Loucy (cell line): ENCODE results near the gene PCNT.

Experiments
- H2AFZ ChIP-seq: fragments of 200-600 bp; sonication (generic); 2 replicates; pipeline ENCODE4 v1.6.0; 2016; ENCODE audit warnings: antibody characterized with exemption, mild to moderate bottlenecking, low read length, moderate library complexity
- H3F3A ChIP-seq: fragments of 200-600 bp; 2 replicates; pipeline ENCODE4 v1.6.0; 2016; ENCODE audit warnings: antibody characterized with exemption, low read depth, mild to moderate bottlenecking
- H3K27me3 ChIP-seq: fragments of 200-600 bp; sonication (generic); 2 replicates; pipeline ENCODE4 v1.6.1; 2014; ENCODE audit warnings: low read length, mild to moderate bottlenecking; ENCODE audit not compliant: insufficient read depth, poor library complexity, severe bottlenecking
- H3K36me3 ChIP-seq: fragments of 200-600 bp; sonication (generic); 2 replicates; pipeline ENCODE4 v1.6.1; 2016; ENCODE audit warnings: low read length; ENCODE audit not compliant: insufficient read depth
- H3K4me1 ChIP-seq: fragments of 200-600 bp; sonication (generic); 2 replicates; pipeline ENCODE4 v1.5.1; 2014; ENCODE audit warnings: low read length, mild to moderate bottlenecking; ENCODE audit not compliant: insufficient read depth, poor library complexity, severe bottlenecking
- H3K4me2 ChIP-seq: fragments of 200-600 bp; sonication (generic); 2 replicates; pipeline ENCODE4 v1.6.0; 2014; ENCODE audit warnings: antibody characterized with exemption, low read length, low read depth, mild to moderate bottlenecking; ENCODE audit not compliant: poor library complexity, severe bottlenecking
- H3K4me3 ChIP-seq: fragments of 200-600 bp; sonication (generic); 2 replicates; pipeline ENCODE4 v1.5.1; 2014; ENCODE audit warnings: low read length, mild to moderate bottlenecking, mixed read lengths; ENCODE audit not compliant: poor library complexity, severe bottlenecking
- H3K79me2 ChIP-seq: fragments of 200-600 bp; sonication (generic); 2 replicates; pipeline ENCODE4 v1.6.1; 2014; ENCODE audit warnings: low read length; ENCODE audit not compliant: insufficient read depth
- H3K9ac ChIP-seq: fragments of 200-600 bp; sonication (generic); 2 replicates; pipeline ENCODE4 v1.6.0; 2014; ENCODE audit warnings: mild to moderate bottlenecking, low read depth, low read length, moderate library complexity; ENCODE audit not compliant: poor library complexity, severe bottlenecking
- H3K9me2 ChIP-seq: fragments of 200-600 bp; sonication (generic); replicated peaks from 2 replicates; pipeline ENCODE4 v1.6.1; 2016; ENCODE audit warnings: low read depth, low read length, mixed read lengths
- H3K9me3 ChIP-seq: fragments of 200-600 bp; sonication (generic); 2 replicates; pipeline ENCODE4 v1.6.1; 2014; ENCODE audit warnings: mild to moderate bottlenecking, antibody characterized with exemption, low read length, low read depth; ENCODE audit not compliant: insufficient read depth
- H4K20me1 ChIP-seq: fragments of 200-600 bp; sonication (generic); 2 replicates; pipeline ENCODE4 v1.6.0; 2014; ENCODE audit warnings: antibody characterized with exemption, low read length, mild to moderate bottlenecking; ENCODE audit not compliant: insufficient read depth, poor library complexity, severe bottlenecking
- EZH2phosphoT487 ChIP-seq: fragments of 200-600 bp; IDR thresholded peaks from 2 replicates; pipeline ENCODE4 v1.6.1; 2018; ENCODE audit warnings: antibody characterized with exemption, mild to moderate bottlenecking, moderate library complexity, borderline replicate concordance
- TF ChIP-seq, protein P1 (sequence below): fragments of 200-600 bp; sonication (generic); conservative IDR thresholded peaks from 2 replicates; pipeline ENCODE4 v1.5.1; 2014; ENCODE audit warnings: mild to moderate bottlenecking, antibody characterized with exemption, low read length

PCNT gene

DNA sequence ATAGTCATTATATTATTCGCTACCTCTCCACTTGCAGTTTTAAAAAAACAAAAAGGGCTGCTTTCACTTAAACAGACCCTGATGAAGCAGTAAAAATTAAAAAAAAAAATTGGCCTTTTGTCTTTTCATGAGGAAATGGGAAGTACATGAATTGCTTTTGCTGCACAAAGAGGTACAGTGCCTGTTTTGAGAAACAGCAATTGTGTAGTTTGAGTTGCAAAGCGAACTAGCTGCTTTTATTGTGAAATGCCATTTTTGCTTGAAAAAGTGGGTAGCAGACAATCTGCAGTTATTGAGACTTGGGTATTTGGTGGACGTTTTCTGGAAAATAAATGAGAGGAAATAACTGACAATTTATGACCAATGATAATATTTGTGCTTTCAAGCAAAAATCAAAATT lies 141.7 kb downstream of the PCNT start:
- TF ChIP-seq, protein P1, sequence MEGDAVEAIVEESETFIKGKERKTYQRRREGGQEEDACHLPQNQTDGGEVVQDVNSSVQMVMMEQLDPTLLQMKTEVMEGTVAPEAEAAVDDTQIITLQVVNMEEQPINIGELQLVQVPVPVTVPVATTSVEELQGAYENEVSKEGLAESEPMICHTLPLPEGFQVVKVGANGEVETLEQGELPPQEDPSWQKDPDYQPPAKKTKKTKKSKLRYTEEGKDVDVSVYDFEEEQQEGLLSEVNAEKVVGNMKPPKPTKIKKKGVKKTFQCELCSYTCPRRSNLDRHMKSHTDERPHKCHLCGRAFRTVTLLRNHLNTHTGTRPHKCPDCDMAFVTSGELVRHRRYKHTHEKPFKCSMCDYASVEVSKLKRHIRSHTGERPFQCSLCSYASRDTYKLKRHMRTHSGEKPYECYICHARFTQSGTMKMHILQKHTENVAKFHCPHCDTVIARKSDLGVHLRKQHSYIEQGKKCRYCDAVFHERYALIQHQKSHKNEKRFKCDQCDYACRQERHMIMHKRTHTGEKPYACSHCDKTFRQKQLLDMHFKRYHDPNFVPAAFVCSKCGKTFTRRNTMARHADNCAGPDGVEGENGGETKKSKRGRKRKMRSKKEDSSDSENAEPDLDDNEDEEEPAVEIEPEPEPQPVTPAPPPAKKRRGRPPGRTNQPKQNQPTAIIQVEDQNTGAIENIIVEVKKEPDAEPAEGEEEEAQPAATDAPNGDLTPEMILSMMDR = no peak
- TF ChIP-seq EZH2phosphoT487 = no peak
- peaks cover 7% of the 10 kb centered on the region for H4K20me1 ChIP-seq
- peaks cover 11% of the 10 kb centered on the region; the same call in 1 of the 2 replicates for H3F3A ChIP-seq
- no peak overlapping the region for H3K4me2 ChIP-seq
- H3K9me2 ChIP-seq = no peaks in the 10 kb centered on the region
- H3K4me1 ChIP-seq = peaks cover 34% of the 10 kb centered on the region
- H3K9me3 ChIP-seq = no peaks in the 10 kb centered on the region
- no peak overlapping the region for H3K4me3 ChIP-seq
- H3K79me2 ChIP-seq = peaks cover 37% of the 10 kb centered on the region
- no peaks in the 10 kb centered on the region for H3K27me3 ChIP-seq
- H2AFZ ChIP-seq = no peak overlapping the region
- no peaks in the 10 kb centered on the region for H3K36me3 ChIP-seq
- H3K9ac ChIP-seq = no peak overlapping the region

DNA sequence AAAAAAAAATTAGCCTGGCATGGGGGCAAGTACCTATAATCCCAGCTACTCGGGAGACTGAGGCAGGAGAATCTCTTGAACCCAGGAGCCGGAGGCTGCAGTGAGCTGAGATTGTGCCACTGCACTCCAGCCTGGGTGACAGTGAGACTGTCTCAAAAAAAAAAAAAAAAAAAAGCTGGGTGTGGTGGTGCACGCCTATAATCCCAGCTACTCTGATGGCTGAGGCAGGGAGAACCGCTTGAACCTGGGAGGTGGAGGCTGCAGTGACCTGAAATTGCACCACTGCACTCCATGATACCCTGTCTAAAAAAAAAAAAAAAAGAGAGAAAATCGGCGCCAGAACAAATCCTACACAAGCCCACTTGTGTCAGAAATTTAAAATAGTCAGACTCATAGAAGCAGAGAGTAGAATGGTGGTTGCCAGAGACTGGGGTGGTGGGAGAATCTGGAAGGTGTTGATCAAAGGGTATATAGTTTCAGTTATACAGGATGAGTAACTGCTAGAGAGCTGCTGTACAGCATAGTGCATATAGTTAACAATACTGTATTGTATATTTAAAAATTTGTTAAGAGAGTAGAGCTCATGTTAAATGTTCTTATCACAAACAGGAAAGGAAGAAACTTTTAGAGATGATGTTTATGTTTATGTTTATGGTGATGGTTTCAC lies 144.3 kb downstream of the PCNT start:
- Histone ChIP-seq H3K36me3 (no peaks in the 10 kb centered on the region), H3K9me3 (no peaks in the 10 kb centered on the region), H3K9ac (no peak overlapping the region), H2AFZ (no peak overlapping the region), H3K27me3 (no peaks in the 10 kb centered on the region), H3F3A (peaks cover 6% of the 10 kb centered on the region; the same call in 1 of the 2 replicates), H3K4me1 (peaks cover 27% of the 10 kb centered on the region), H4K20me1 (no peaks in the 10 kb centered on the region), H3K79me2 (peaks cover 18% of the 10 kb centered on the region; the same call in 1 of the 2 replicates), H3K4me3 (no peak overlapping the region), H3K9me2 (no peaks in the 10 kb centered on the region), H3K4me2 (no peak overlapping the region)
- no peak for TF ChIP-seq EZH2phosphoT487
- TF ChIP-seq, protein P1 = no peak

DNA sequence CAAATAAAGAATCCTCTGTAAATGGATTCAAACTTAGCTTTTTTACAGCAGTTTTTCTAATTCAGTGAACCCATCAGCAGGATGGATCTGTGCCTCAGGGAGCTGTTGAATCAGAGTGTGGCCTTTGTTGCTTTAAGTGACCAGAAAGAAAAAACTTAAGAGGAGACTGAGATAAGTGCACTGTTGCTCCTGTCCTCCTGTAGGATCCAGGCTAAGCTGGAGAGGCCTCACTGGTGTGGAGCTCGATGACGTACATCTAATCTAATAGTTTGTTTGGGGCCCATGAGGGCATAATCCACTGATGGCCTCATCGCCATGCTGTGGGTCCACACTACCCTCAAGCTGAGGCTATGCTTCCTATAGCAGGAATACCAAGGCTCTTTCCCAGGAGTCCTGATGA lies 145.3 kb downstream of the PCNT start:
- no peaks in the 10 kb centered on the region for H3K27me3 ChIP-seq
- no peaks in the 10 kb centered on the region for H3K36me3 ChIP-seq
- no peak overlapping the region for H3K4me2 ChIP-seq
- peaks cover 29% of the 10 kb centered on the region for H3K4me1 ChIP-seq
- no peak overlapping the region for H2AFZ ChIP-seq
- H3K79me2 ChIP-seq = peaks cover 13% of the 10 kb centered on the region; the same call in 1 of the 2 replicates
- no peak overlapping the region for H3K4me3 ChIP-seq
- H3K9ac ChIP-seq = peak overlapping the region; percentile 1
- no peaks in the 10 kb centered on the region for H4K20me1 ChIP-seq
- H3F3A ChIP-seq = peaks cover 6% of the 10 kb centered on the region; the same call in 1 of the 2 replicates
- H3K9me2 ChIP-seq = no peaks in the 10 kb centered on the region
- no peak for TF ChIP-seq EZH2phosphoT487
- TF ChIP-seq, protein P1 = no peak
- H3K9me3 ChIP-seq = no peaks in the 10 kb centered on the region
